Mesodermal cell (in vitro differentiated cells): Measurements from ENCODE around the gene EXOC3L4.

Source experiments
- H3K27ac ChIP-seq: 2 replicates; pipeline ENCODE4 v1.7.0; 2013; ENCODE audit warnings: mild to moderate bottlenecking, low read depth, low read length, moderate library complexity; ENCODE audit not compliant: severe bottlenecking
- H3K36me3 ChIP-seq: 2 replicates; pipeline ENCODE4 v1.7.1; 2013; ENCODE audit warnings: mild to moderate bottlenecking, low read length, moderate library complexity; ENCODE audit not compliant: control insufficient read depth, insufficient read depth
- H3K4me1 ChIP-seq: one replicate; pipeline ENCODE4 v1.7.1; 2013; ENCODE audit warnings: mild to moderate bottlenecking, low read length; ENCODE audit not compliant: insufficient read depth, control insufficient read depth, poor library complexity, severe bottlenecking
- H3K4me3 ChIP-seq: 2 replicates; pipeline ENCODE4 v1.7.0; 2013; ENCODE audit warnings: low read length, control low read depth, mild to moderate bottlenecking; ENCODE audit not compliant: insufficient read depth, poor library complexity, severe bottlenecking; ENCODE audit errors: extremely low read depth
- H3K9me3 ChIP-seq: 2 replicates; pipeline ENCODE4 v1.7.1; 2013; ENCODE audit warnings: mild to moderate bottlenecking, low read length, moderate library complexity; ENCODE audit not compliant: control insufficient read depth
- WGBS, 2 experiments: methylation state at CpG; one replicate each; pipeline ENCODE4 v1.1.5; 2013; ENCODE audit warnings: missing lambda C conversion rate in 2 of 2; ENCODE audit not compliant: insufficient coverage in 2 of 2; 5-methylcytosine and 5-hydroxymethylcytosine counted together

Gene EXOC3L4

DNA sequence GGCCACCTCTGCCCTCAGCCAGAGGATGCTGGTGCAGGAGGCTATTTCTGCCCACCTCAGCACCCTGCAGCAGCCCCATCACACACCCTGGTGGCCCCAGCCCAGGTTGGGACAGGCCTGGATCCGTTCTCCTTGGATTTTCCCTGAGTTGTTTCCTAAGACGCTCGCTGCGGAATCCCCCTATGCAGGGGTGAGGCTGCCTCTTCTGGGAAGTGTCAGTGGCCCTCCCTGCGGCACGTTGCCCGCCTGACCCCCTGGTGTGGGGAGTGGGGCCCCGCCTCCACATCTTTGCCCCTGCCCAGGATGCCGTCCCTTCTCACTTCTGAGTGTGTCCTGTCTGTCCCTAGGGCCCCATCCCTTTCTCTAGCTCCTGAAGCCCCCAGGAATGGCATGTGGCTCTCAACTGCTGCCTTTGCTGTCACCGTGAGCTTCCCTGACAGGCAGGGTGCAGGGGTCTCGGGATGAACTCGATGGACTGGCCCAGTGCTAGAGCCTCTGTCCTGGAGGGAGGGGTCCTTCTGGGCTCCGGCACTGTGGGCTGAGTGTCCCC, 594 bp upstream of the EXOC3L4 start:
- Histone ChIP-seq H3K4me1 (peaks cover 9% of the 10 kb centered on the region), H3K4me3 (no peak overlapping the region)
- 70 to 77% methylated on average over 12 to 13 of the region's 13 CpGs for WGBS, 2 experiments

DNA sequence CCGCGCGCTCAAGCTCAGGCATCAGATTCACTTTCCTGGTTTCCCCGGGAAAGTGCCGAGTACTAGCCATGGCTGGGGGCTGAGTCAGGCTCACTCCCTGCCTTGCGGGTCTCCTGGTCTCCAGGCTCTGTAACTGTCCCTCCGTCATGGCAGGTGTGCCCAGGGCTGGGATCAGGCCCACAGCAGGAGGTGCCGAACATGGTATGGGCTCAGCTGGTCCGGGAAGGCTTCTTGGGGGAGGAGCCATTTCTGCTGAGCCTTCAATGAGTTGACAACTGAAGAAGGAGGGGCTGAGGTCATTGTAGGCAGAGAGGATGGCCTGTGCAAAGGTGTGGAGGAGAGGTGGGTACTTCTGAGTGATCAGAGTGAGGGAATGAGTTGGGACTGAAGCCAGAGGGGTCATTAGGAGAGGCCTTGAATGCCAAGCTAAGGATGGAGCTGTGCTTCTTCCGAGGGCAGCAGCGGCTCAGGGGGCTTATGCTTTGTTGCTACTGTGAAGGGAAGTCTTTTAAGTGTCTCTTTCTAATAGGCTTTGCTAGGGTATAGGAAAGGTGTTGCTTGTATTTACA, 769 bp downstream of the EXOC3L4 start:
- no peak overlapping the region for H3K4me3 ChIP-seq
- no peak overlapping the region for H3K27ac ChIP-seq
- no peaks in the 10 kb centered on the region for H3K9me3 ChIP-seq
- 86% methylated on average over 11 of the region's 11 CpGs for WGBS, 2 experiments
- no peaks in the 10 kb centered on the region for H3K36me3 ChIP-seq
- peaks cover 21% of the 10 kb centered on the region for H3K4me1 ChIP-seq

More for the DNA sequence above, 594 bp upstream of the EXOC3L4 start:
- no peaks in the 10 kb centered on the region for H3K36me3 ChIP-seq
- no peaks in the 10 kb centered on the region for H3K9me3 ChIP-seq
- H3K27ac ChIP-seq, result no peak overlapping the region

DNA sequence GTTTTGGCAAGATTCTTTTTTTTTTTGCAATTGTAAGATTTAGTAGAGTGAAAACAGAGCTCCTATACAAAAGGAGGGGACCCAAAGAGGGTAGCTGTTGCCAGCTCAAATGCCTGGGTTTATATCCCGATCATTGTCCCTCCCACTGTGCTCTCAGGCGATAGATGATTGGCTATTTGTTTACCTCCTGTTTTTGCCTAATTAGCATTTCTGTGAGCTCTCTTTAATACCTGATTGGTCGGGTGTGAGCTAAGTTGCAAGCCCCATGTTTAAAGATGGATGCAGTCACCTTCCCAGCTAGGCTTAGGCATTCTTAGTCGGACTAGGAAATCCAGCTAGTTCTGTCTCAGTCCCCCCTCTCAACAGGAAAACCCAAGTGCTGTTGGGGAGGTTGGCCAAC, 1.9 kb downstream of the EXOC3L4 start:
- H3K27ac ChIP-seq, result no peak overlapping the region
- 53 to 62% methylated on average over 2 to 4 of the region's 4 CpGs for WGBS, 2 experiments
- H3K9me3 ChIP-seq, result no peaks in the 10 kb centered on the region
- no peaks in the 10 kb centered on the region for H3K36me3 ChIP-seq
- H3K4me3 ChIP-seq, result no peak overlapping the region
- peaks cover 15% of the 10 kb centered on the region for H3K4me1 ChIP-seq

DNA sequence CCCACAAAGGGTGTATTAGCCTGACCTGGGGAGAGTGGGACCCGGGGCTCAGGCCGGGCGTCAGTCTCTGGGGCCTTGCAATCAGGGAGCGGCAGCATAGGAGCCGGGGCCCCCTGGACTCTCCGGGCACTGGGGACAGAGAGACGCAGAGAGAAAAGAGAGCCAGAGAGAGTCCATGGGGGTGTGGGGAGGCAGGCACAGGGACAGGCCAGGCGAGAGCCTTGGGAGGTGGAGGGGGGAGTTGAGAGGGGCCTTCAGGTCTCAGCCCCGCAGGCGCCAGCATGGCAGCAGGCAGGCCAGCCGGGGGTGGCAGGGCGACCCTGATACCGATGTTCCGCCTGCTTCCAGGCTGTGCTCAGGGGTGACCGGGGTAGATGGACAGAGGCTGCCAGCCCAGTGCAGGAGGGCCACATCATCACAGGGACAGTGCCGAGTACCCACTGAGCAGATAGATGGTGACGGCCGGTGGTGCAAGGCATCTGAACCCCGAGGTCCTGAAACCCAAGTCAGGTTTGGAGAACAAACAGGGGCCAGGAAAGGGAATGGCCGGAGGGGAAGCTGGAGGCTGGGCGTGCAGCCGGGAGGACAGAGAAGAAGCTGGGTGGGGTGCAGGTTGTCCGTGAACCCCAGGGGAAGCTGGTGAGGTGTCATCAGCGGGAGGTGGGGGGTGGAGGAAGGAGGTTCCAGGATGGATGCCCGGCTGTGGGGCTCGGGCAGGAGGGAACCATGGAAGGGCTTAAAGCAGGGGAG, 2.9 kb downstream of the EXOC3L4 start:
- no peak overlapping the region for H3K4me3 ChIP-seq
- no peaks in the 10 kb centered on the region for H3K36me3 ChIP-seq
- H3K27ac ChIP-seq, result no peak overlapping the region
- no peaks in the 10 kb centered on the region for H3K9me3 ChIP-seq
- peaks cover 15% of the 10 kb centered on the region for H3K4me1 ChIP-seq
- 87 to 89% methylated on average over 24 to 26 of the region's 26 CpGs for WGBS, 2 experiments

DNA sequence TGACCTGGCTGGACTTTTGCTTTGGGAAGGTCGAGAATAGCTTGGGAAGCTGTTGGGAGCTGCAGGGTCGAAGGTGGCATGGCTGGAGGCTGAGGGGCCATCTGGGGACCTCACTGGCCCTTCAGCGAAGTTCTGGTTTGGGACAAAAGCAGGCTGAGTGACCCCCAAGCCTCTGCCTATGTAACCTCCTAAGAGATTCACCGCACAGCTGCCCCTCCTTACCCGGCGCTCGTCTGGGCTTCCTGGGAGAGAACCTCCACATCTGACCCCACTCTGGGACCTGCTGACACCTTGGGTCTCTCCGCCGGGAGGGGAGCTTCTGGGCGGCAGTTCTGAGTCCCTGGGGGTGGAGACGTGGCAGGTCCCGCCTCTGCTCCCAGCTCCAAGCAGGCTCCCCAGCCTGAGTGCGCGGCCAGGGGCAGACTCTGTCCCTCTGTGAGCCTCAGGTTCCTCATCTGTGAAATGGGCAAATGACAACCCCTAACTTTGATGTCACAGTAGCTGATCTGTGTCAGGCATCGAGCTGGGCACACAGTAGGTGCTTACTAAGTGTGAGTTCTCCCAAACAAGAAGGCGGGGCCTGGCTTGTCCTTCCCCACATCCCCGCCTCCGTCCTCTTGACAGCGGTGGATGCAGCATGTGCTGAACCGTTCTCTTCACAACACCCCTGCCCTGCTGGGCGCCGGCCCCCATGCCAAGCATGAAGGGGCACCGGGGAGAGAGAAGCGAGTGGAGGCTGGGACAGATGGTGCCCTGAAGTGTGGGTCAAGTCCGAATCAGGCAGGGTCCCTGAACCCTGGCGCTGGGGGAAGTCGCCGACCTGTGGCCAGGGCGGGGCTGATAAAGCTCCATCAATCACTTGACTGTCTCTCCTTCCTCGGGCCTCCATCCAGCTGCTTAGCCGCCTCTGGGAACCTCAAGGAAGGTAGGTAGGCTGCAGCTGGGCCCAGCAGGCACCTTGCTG, 3.8 kb downstream of the EXOC3L4 start:
- WGBS, 2 experiments, result 86 to 88% methylated on average over 22 to 24 of the region's 31 CpGs
- H3K27ac ChIP-seq, result no peak overlapping the region

DNA sequence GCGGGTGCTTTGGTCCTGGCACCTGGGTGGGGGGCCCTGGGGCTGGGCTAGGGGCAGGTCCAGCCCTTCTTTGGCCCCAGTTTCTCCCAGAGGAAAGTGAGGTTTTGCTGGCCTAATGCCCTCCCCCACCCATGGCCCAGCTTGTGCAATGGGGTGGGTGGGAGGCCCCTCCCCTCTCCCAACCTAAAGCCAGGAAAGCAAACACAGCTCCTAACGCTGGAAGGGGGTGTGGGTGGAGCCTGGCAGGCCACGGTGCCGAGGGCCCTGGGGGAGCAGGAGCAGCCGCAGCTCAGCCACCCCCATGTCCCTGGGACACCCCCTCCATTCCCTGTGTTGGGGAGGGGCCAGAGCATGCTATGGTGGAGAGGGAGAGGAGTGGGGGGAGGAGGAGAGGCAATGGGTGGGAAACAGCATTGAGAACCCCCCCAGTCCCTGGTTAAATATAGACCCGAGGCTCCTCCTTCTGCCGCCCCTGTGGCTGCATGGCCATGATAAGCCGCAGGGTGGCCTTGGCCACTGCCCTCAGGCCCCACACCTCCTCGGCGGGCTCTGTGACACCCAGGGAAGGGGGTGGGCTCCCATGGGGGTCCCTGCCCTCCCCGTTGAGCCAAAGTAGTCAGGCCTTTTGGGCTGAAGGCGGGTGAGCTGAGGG, 4.7 kb downstream of the EXOC3L4 start:
- peaks cover 18% of the 10 kb centered on the region for H3K4me1 ChIP-seq
- H3K9me3 ChIP-seq, result no peaks in the 10 kb centered on the region
- no peak overlapping the region for H3K27ac ChIP-seq
- no peaks in the 10 kb centered on the region for H3K36me3 ChIP-seq
- H3K4me3 ChIP-seq, result no peak overlapping the region
- WGBS, 2 experiments, result 60 to 62% methylated on average over 3 to 8 of the region's 12 CpGs

More for the DNA sequence above, 3.8 kb downstream of the EXOC3L4 start:
- Histone ChIP-seq H3K4me3 (no peak overlapping the region), H3K4me1 (peaks cover 15% of the 10 kb centered on the region), H3K36me3 (no peaks in the 10 kb centered on the region), H3K9me3 (no peaks in the 10 kb centered on the region)

DNA sequence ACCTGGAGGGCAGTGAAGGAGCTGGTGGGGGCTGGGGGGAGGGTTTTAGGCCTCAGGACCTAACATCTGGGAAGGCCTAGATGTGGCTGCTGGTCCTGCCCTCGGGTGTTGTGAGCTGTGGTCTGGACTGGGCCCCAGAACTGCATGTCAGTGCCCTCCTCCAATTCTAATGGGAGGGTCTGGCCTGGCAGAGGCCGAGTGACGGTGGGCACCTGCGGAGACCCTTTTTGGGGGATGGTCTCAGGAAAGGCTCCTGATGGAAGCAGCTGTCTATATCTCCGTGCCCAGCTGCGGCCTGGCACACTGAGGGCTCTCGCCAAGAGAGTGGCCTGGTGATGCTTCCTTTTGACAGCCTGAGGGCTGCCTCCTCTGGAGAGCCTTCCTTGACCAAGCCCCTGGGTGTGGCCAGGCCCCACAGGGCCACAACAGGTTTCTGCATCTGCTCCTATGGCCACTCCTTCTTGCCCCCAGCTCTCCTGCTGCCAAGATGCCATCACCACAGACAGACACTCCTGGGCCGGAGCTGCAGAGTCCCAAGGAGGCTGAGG, 5.3 kb downstream of the EXOC3L4 start:
- H3K9me3 ChIP-seq, result no peaks in the 10 kb centered on the region
- no peak overlapping the region for H3K27ac ChIP-seq
- no peaks in the 10 kb centered on the region for H3K36me3 ChIP-seq
- WGBS, 2 experiments, result 96 to 97% methylated on average over 8 of the region's 8 CpGs
- H3K4me1 ChIP-seq, result peaks cover 19% of the 10 kb centered on the region
- no peak overlapping the region for H3K4me3 ChIP-seq

DNA sequence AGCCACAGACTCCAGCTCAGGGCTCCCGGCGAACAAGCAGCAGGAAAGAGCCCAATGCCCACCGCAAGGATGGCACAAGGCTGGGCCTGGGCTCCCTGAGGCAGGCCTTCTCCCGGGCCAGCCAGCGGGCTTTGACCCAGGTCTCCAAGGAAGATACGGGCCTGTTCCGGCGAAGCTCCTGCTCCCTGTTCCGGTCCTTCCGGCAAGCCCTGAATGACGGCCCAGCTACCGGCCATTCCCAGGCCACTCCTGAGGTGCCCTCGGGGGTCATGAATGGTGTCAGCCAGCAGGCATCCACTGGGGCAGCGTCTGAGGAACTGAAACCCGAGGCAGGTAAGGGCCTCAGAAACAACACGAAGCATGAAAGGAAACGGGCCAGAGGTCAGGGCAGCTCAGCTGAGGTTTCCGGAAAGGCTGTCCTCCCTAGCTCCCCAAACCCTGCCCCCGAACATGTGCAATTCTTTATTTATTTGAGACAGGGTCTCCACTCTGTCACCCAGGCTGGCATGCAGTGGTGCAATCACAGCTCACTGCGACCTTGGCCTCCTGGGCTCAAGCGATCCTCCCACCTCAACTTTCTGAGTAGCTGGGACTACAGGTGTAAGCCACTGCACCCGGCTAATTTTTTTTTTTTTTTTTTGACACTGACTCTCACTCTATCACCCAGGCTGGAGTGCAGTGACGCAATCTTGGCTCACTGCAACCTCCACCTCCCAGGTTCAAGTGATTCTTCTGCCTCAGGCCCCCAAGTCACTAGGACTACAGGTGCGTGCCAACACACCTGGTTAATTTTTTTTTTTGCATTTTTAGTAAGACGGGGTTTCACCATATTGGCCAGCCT, 6.0 kb downstream of the EXOC3L4 start:
- WGBS, 2 experiments, result 74 to 77% methylated on average over 20 to 23 of the region's 25 CpGs
- no peaks in the 10 kb centered on the region for H3K36me3 ChIP-seq
- no peak overlapping the region for H3K4me3 ChIP-seq
- no peaks in the 10 kb centered on the region for H3K9me3 ChIP-seq
- H3K4me1 ChIP-seq, result peaks cover 19% of the 10 kb centered on the region
- no peak overlapping the region for H3K27ac ChIP-seq

DNA sequence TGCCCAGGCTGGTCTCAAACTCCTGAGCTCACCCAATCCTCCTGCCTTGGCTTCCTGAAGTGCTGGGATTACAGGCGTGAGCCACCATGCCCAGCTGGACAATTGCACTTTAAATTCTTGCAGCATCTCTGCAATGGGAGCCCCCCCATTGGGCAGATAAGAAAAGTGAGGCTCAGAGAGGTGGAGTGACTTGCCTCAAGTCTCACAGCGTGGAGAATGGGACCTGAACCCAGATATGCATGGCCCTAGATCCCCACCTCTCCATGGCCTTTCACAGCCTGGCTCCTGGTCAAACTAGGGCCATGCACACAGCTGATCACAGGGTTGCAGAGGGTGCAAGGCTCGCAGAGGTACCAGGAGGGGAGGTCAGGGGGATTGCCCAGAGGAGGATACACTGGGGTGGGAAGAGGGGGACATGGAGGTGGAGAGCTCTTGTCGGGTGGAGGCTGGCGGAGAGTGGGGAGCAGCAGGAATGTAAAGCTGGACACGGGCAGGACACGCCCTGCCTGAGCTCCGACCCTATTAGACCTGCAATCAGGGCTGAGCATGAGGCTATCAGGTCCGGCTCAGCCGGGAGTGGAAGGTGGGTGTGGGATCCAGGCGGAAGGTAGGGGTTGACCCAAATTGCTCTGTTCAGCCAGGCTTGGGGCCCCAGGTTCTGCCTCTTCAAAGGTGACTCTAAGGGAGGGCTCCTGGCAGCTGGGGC, 6.9 kb downstream of the EXOC3L4 start:
- Histone ChIP-seq H3K4me3 (no peak overlapping the region), H3K27ac (no peak overlapping the region), H3K9me3 (no peaks in the 10 kb centered on the region), H3K4me1 (peaks cover 19% of the 10 kb centered on the region), H3K36me3 (no peaks in the 10 kb centered on the region)
- 90 to 97% methylated on average over 8 to 11 of the region's 11 CpGs for WGBS, 2 experiments
